Measurements from ENCODE around the gene PRRG1. TPM values are rescaled to one million over a fixed set of nuclear protein-coding genes. Genes with fewer than 3 reads are reported as not detected.
"Not testable (repeated sequence)": the region's sequence is repeated elsewhere in the genome, so short reads cannot be mapped to it uniquely, and the experiment has no call there.

Gene PRRG1
- total and polyA plus RNA-seq, 2 donors: 1.3 to 2.1 TPM

- H3K4me3 ChIP-seq (ENCODE audit: low read length in 2 of 2): no peak overlapping the region
- H3K9me3 ChIP-seq (ENCODE audit: control insufficient read depth in 2 of 2, insufficient read depth in 1 of 2, low read length in 1 of 2): no peaks in the 10 kb centered on the region
- H3K27ac ChIP-seq (ENCODE audit: low read depth in 1 of 2, low read length in 1 of 2): no peak overlapping the region
- H3K4me1 ChIP-seq (ENCODE audit: control insufficient read depth in 2 of 2, insufficient read depth in 2 of 2, low read length in 2 of 2): no peaks in the 10 kb centered on the region
- no peak for DNase-seq (ENCODE audit: low read depth in 6 of 9, low spot score in 9 of 9)
- WGBS: 96% methylated on average over 6 of the region's 6 CpGs
- H3K36me3 ChIP-seq (ENCODE audit: control insufficient read depth in 2 of 2, insufficient read depth in 2 of 2, low read length in 1 of 2): no peaks in the 10 kb centered on the region
- H3K27me3 ChIP-seq (ENCODE audit: control insufficient read depth in 2 of 2, insufficient read depth in 1 of 2, low read length in 1 of 2): no peaks in the 10 kb centered on the region
Observed at GRCh38 chrX:37472836-37473235, 123.7 kb downstream of the PRRG1 start.

GRCh38 chrX:37474478-37474877 lies 125.3 kb downstream of the PRRG1 start:
- DNase-seq (ENCODE audit: low read depth in 6 of 9, low spot score in 9 of 9): no peak
- H3K4me1 ChIP-seq (ENCODE audit: control insufficient read depth in 2 of 2, insufficient read depth in 2 of 2, low read length in 2 of 2): no peaks in the 10 kb centered on the region
- no peaks in the 10 kb centered on the region for H3K9me3 ChIP-seq (ENCODE audit: control insufficient read depth in 2 of 2, insufficient read depth in 1 of 2, low read length in 1 of 2)
- 91% methylated on average over 5 of the region's 5 CpGs for WGBS
- no peaks in the 10 kb centered on the region for H3K36me3 ChIP-seq (ENCODE audit: control insufficient read depth in 2 of 2, insufficient read depth in 2 of 2, low read length in 1 of 2)
- H3K27me3 ChIP-seq (ENCODE audit: control insufficient read depth in 2 of 2, insufficient read depth in 1 of 2, low read length in 1 of 2): no peaks in the 10 kb centered on the region
- H3K27ac ChIP-seq (ENCODE audit: low read depth in 1 of 2, low read length in 1 of 2): no peak overlapping the region
- no peak overlapping the region for H3K4me3 ChIP-seq (ENCODE audit: low read length in 2 of 2)

GRCh38 chrX:37476571-37477170 lies 127.5 kb downstream of the PRRG1 start:
- Histone ChIP-seq H3K9me3 (ENCODE audit: control insufficient read depth in 2 of 2, insufficient read depth in 1 of 2, low read length in 1 of 2) (no peaks in the 10 kb centered on the region), H3K27ac (ENCODE audit: low read depth in 1 of 2, low read length in 1 of 2) (no peak overlapping the region), H3K4me1 (ENCODE audit: control insufficient read depth in 2 of 2, insufficient read depth in 2 of 2, low read length in 2 of 2) (no peaks in the 10 kb centered on the region), H3K27me3 (ENCODE audit: control insufficient read depth in 2 of 2, insufficient read depth in 1 of 2, low read length in 1 of 2) (no peaks in the 10 kb centered on the region), H3K4me3 (ENCODE audit: low read length in 2 of 2) (no peak overlapping the region), H3K36me3 (ENCODE audit: control insufficient read depth in 2 of 2, insufficient read depth in 2 of 2, low read length in 1 of 2) (no peaks in the 10 kb centered on the region)
- no peak for DNase-seq (ENCODE audit: low read depth in 6 of 9, low spot score in 9 of 9)
- 89% methylated on average over 3 of the region's 3 CpGs for WGBS

GRCh38 chrX:37484335-37484734 lies 135.2 kb downstream of the PRRG1 start:
- H3K4me1 ChIP-seq (ENCODE audit: control insufficient read depth in 2 of 2, insufficient read depth in 2 of 2, low read length in 2 of 2); H3K36me3 ChIP-seq (ENCODE audit: control insufficient read depth in 2 of 2, insufficient read depth in 2 of 2, low read length in 1 of 2); H3K4me3 ChIP-seq (ENCODE audit: low read length in 2 of 2); H3K27ac ChIP-seq (ENCODE audit: low read depth in 1 of 2, low read length in 1 of 2); DNase-seq (ENCODE audit: low read depth in 6 of 9, low spot score in 9 of 9); H3K27me3 ChIP-seq (ENCODE audit: control insufficient read depth in 2 of 2, insufficient read depth in 1 of 2, low read length in 1 of 2); H3K9me3 ChIP-seq (ENCODE audit: control insufficient read depth in 2 of 2, insufficient read depth in 1 of 2, low read length in 1 of 2): not testable (repeated sequence)
- WGBS: 91% methylated on average over 4 of the region's 4 CpGs

GRCh38 chrX:37485429-37485828 lies 136.3 kb downstream of the PRRG1 start:
- no peaks in the 10 kb centered on the region for H3K4me1 ChIP-seq (ENCODE audit: control insufficient read depth in 2 of 2, insufficient read depth in 2 of 2, low read length in 2 of 2)
- 89% methylated on average over 2 of the region's 2 CpGs for WGBS
- H3K9me3 ChIP-seq (ENCODE audit: control insufficient read depth in 2 of 2, insufficient read depth in 1 of 2, low read length in 1 of 2): no peaks in the 10 kb centered on the region
- DNase-seq (ENCODE audit: low read depth in 6 of 9, low spot score in 9 of 9): no peak
- no peaks in the 10 kb centered on the region for H3K36me3 ChIP-seq (ENCODE audit: control insufficient read depth in 2 of 2, insufficient read depth in 2 of 2, low read length in 1 of 2)
- H3K27me3 ChIP-seq (ENCODE audit: control insufficient read depth in 2 of 2, insufficient read depth in 1 of 2, low read length in 1 of 2): no peaks in the 10 kb centered on the region
- no peak overlapping the region for H3K4me3 ChIP-seq (ENCODE audit: low read length in 2 of 2)
- no peak overlapping the region for H3K27ac ChIP-seq (ENCODE audit: low read depth in 1 of 2, low read length in 1 of 2)

GRCh38 chrX:37487271-37487670 lies 138.1 kb downstream of the PRRG1 start:
- no peaks in the 10 kb centered on the region for H3K9me3 ChIP-seq (ENCODE audit: control insufficient read depth in 2 of 2, insufficient read depth in 1 of 2, low read length in 1 of 2)
- no peaks in the 10 kb centered on the region for H3K4me1 ChIP-seq (ENCODE audit: control insufficient read depth in 2 of 2, insufficient read depth in 2 of 2, low read length in 2 of 2)
- H3K27ac ChIP-seq (ENCODE audit: low read depth in 1 of 2, low read length in 1 of 2): no peak overlapping the region
- H3K36me3 ChIP-seq (ENCODE audit: control insufficient read depth in 2 of 2, insufficient read depth in 2 of 2, low read length in 1 of 2): no peaks in the 10 kb centered on the region
- WGBS: 97% methylated on average over 5 of the region's 5 CpGs
- H3K27me3 ChIP-seq (ENCODE audit: control insufficient read depth in 2 of 2, insufficient read depth in 1 of 2, low read length in 1 of 2): no peaks in the 10 kb centered on the region
- no peak for DNase-seq (ENCODE audit: low read depth in 6 of 9, low spot score in 9 of 9)
- H3K4me3 ChIP-seq (ENCODE audit: low read length in 2 of 2): no peak overlapping the region

- H3K36me3 ChIP-seq (ENCODE audit: control insufficient read depth in 2 of 2, insufficient read depth in 2 of 2, low read length in 1 of 2): no peaks in the 10 kb centered on the region
- no peaks in the 10 kb centered on the region for H3K9me3 ChIP-seq (ENCODE audit: control insufficient read depth in 2 of 2, insufficient read depth in 1 of 2, low read length in 1 of 2)
- H3K4me3 ChIP-seq (ENCODE audit: low read length in 2 of 2): no peak overlapping the region
- no peak for DNase-seq (ENCODE audit: low read depth in 6 of 9, low spot score in 9 of 9)
- 97% methylated on average over 3 of the region's 3 CpGs for WGBS
- no peaks in the 10 kb centered on the region for H3K27me3 ChIP-seq (ENCODE audit: control insufficient read depth in 2 of 2, insufficient read depth in 1 of 2, low read length in 1 of 2)
- H3K4me1 ChIP-seq (ENCODE audit: control insufficient read depth in 2 of 2, insufficient read depth in 2 of 2, low read length in 2 of 2): no peaks in the 10 kb centered on the region
- no peak overlapping the region for H3K27ac ChIP-seq (ENCODE audit: low read depth in 1 of 2, low read length in 1 of 2)
Observed at GRCh38 chrX:37488323-37488722, 139.2 kb downstream of the PRRG1 start.

GRCh38 chrX:37491686-37492085 lies 142.5 kb downstream of the PRRG1 start:
- no peak overlapping the region for H3K27ac ChIP-seq (ENCODE audit: low read depth in 1 of 2, low read length in 1 of 2)
- no peaks in the 10 kb centered on the region for H3K36me3 ChIP-seq (ENCODE audit: control insufficient read depth in 2 of 2, insufficient read depth in 2 of 2, low read length in 1 of 2)
- no peaks in the 10 kb centered on the region for H3K27me3 ChIP-seq (ENCODE audit: control insufficient read depth in 2 of 2, insufficient read depth in 1 of 2, low read length in 1 of 2)
- no peaks in the 10 kb centered on the region for H3K9me3 ChIP-seq (ENCODE audit: control insufficient read depth in 2 of 2, insufficient read depth in 1 of 2, low read length in 1 of 2)
- WGBS: 98% methylated on average over 25 of the region's 34 CpGs
- no peaks in the 10 kb centered on the region for H3K4me1 ChIP-seq (ENCODE audit: control insufficient read depth in 2 of 2, insufficient read depth in 2 of 2, low read length in 2 of 2)
- no peak overlapping the region for H3K4me3 ChIP-seq (ENCODE audit: low read length in 2 of 2)
- no peak for DNase-seq (ENCODE audit: low read depth in 6 of 9, low spot score in 9 of 9)

- WGBS: 14% methylated on average over 2 of the region's 2 CpGs
- not testable (repeated sequence) for H3K4me3 ChIP-seq (ENCODE audit: low read length in 2 of 2); H3K27me3 ChIP-seq (ENCODE audit: control insufficient read depth in 2 of 2, insufficient read depth in 1 of 2, low read length in 1 of 2); H3K36me3 ChIP-seq (ENCODE audit: control insufficient read depth in 2 of 2, insufficient read depth in 2 of 2, low read length in 1 of 2); H3K27ac ChIP-seq (ENCODE audit: low read depth in 1 of 2, low read length in 1 of 2); H3K9me3 ChIP-seq (ENCODE audit: control insufficient read depth in 2 of 2, insufficient read depth in 1 of 2, low read length in 1 of 2); H3K4me1 ChIP-seq (ENCODE audit: control insufficient read depth in 2 of 2, insufficient read depth in 2 of 2, low read length in 2 of 2)
- DNase-seq (ENCODE audit: low read depth in 6 of 9, low spot score in 9 of 9): peak in 1 of 9 donors; percentile 7
Observed at GRCh38 chrX:37495760-37496159, 146.6 kb downstream of the PRRG1 start.

GRCh38 chrX:37497126-37497525 lies 148.0 kb downstream of the PRRG1 start:
- H3K9me3 ChIP-seq (ENCODE audit: control insufficient read depth in 2 of 2, insufficient read depth in 1 of 2, low read length in 1 of 2); H3K4me1 ChIP-seq (ENCODE audit: control insufficient read depth in 2 of 2, insufficient read depth in 2 of 2, low read length in 2 of 2); H3K27me3 ChIP-seq (ENCODE audit: control insufficient read depth in 2 of 2, insufficient read depth in 1 of 2, low read length in 1 of 2); DNase-seq (ENCODE audit: low read depth in 6 of 9, low spot score in 9 of 9); H3K4me3 ChIP-seq (ENCODE audit: low read length in 2 of 2); H3K27ac ChIP-seq (ENCODE audit: low read depth in 1 of 2, low read length in 1 of 2); H3K36me3 ChIP-seq (ENCODE audit: control insufficient read depth in 2 of 2, insufficient read depth in 2 of 2, low read length in 1 of 2): not testable (repeated sequence)
- 81% methylated on average over 1 of the region's 1 CpG for WGBS
